GM12891 (cell line): Measurements from ENCODE around the gene ATP2B2.

Source experiments
- PAX5 ChIP-seq: IDR thresholded peaks from 2 replicates; pipeline ENCODE4 v1.6.1; 2011; ENCODE audit warnings: low read length, moderate library complexity, mild to moderate bottlenecking; ENCODE audit not compliant: insufficient read depth, severe bottlenecking
- POLR2A ChIP-seq: IDR thresholded peaks from 2 replicates; pipeline ENCODE4 v1.6.1; 2011; ENCODE audit warnings: low read depth, low read length, control low read depth
- POLR2AphosphoS5 ChIP-seq: IDR thresholded peaks from 2 replicates; pipeline ENCODE4 v1.6.1; 2011; ENCODE audit warnings: low read depth, low read length, control low read depth
- POU2F2 ChIP-seq: IDR thresholded peaks from 2 replicates; pipeline ENCODE4 v1.6.1; 2011; ENCODE audit warnings: low read depth, mild to moderate bottlenecking, control low read depth, low read length, moderate library complexity
- SPI1 ChIP-seq: IDR thresholded peaks from 2 replicates; pipeline ENCODE4 v1.6.1; 2011; ENCODE audit warnings: low read depth, low read length, control low read depth
- TAF1 ChIP-seq: IDR thresholded peaks from 2 replicates; pipeline ENCODE4 v1.6.1; 2011; ENCODE audit warnings: low read depth, low read length, control low read depth

DNA sequence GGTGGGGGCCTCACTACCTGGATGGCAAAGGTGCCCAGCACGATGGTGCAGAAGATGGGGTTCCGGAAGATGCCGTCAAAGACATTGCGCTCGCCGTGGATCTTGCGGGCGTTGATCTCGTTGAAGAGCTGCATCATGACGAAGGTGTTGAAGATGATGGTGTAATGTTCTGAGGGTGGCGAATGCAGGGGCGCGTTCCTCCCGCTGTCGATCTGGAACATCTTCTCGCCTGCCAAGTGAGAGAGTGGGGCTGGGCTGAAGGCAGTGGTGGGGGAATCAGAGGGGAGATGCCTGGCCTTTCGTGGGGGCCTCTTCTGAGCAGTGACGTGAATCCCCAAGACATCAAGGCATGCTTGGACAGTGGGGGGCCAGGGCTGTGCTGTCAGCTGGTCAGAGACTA lies 164.9 kb downstream of the ATP2B2 start:
- no peak for TF ChIP-seq POLR2A
- TF ChIP-seq POLR2AphosphoS5, result no peak
- no peak for TF ChIP-seq SPI1
- no peak for TF ChIP-seq TAF1
- TF ChIP-seq PAX5, result no peak
- no peak for TF ChIP-seq POU2F2
